CD4-positive, CD25-positive, alpha-beta regulatory T cell (primary cell): ENCODE data around the gene MAP7D1. TPM values are rescaled to one million over a fixed set of nuclear protein-coding genes. Genes with fewer than 3 reads are reported as not detected.
A peak's percentile ranks its signal among the peaks of the same experiment; 100 is the strongest.
"Not testable (repeated sequence)": the region's sequence is repeated elsewhere in the genome, so short reads cannot be mapped to it uniquely, and the experiment has no call there.

ENCODE experiments used
- ATAC-seq, 2 donors: fragments of 150-1000 bp; cut with Tn5 transposase; one replicate each; pipeline ENCODE4 v1.10.0; 2021; ENCODE audit warnings: low read depth in 2 of 2, moderate number of reproducible peaks in 2 of 2, moderate library complexity in 1 of 2
- DNase-seq, 3 donors: peaks; one replicate each; pipeline versions ENCODE4 v3.0.0 to v3.0.0-alpha.2; 2012 to 2022; ENCODE audit warnings: mixed read lengths in 1 of 3
- H3K27ac ChIP-seq: one replicate; pipeline ENCODE4 v1.7.0; 2013; ENCODE audit warnings: mild to moderate bottlenecking, low read length; ENCODE audit not compliant: insufficient read depth, poor library complexity, severe bottlenecking
- H3K27me3 ChIP-seq: one replicate; pipeline ENCODE4 v1.7.0; 2013; ENCODE audit warnings: low read length; ENCODE audit not compliant: control insufficient read depth, insufficient read depth
- H3K36me3 ChIP-seq: one replicate; pipeline ENCODE4 v1.7.0; 2013; ENCODE audit warnings: mild to moderate bottlenecking, low read length, moderate library complexity; ENCODE audit not compliant: control insufficient read depth, insufficient read depth
- H3K4me1 ChIP-seq: 2 replicates; pipeline ENCODE4 v1.7.0; 2013; ENCODE audit warnings: mild to moderate bottlenecking, low read length; ENCODE audit not compliant: insufficient read depth, control insufficient read depth, poor library complexity, severe bottlenecking
- H3K4me3 ChIP-seq: one replicate; pipeline ENCODE4 v1.7.0; 2013; ENCODE audit warnings: low read depth, mild to moderate bottlenecking, low read length, moderate library complexity
- H3K9me3 ChIP-seq, 2 experiments: 1 replicate in 1 of 2; 2 replicates in 1 of 2; pipeline ENCODE4 v1.7.0; 2013; ENCODE audit warnings: low read length in 2 of 2, mild to moderate bottlenecking in 1 of 2, moderate library complexity in 1 of 2; ENCODE audit not compliant: control insufficient read depth in 2 of 2
- H3K27ac Mint-ChIP-seq, 3 donors: one replicate each; pipeline ENCODE4 v1.8.0; 2020 to 2022; ENCODE audit warnings: mild to moderate bottlenecking in 3 of 3, mixed read lengths in 3 of 3, moderate library complexity in 2 of 3
- H3K27me3 Mint-ChIP-seq: one replicate; pipeline ENCODE4 v1.8.0; 2022; ENCODE audit warnings: mild to moderate bottlenecking, mixed read lengths
- H3K36me3 Mint-ChIP-seq: one replicate; pipeline ENCODE4 v1.8.0; 2020; ENCODE audit warnings: mixed read lengths
- H3K4me1 Mint-ChIP-seq, 4 donors: one replicate each; pipeline ENCODE4 v1.8.0; 2020 to 2022; ENCODE audit warnings: mixed read lengths in 4 of 4, mild to moderate bottlenecking in 1 of 4
- H3K4me3 Mint-ChIP-seq, 4 donors: one replicate each; pipeline ENCODE4 v1.8.0; 2020 to 2022; ENCODE audit warnings: mild to moderate bottlenecking in 4 of 4, mixed read lengths in 4 of 4, moderate library complexity in 3 of 4
- H3K9me3 Mint-ChIP-seq, 7 donors: one replicate each; pipeline ENCODE4 v1.8.0; 2020 to 2022; ENCODE audit warnings: mixed read lengths in 7 of 7, mild to moderate bottlenecking in 3 of 7, moderate library complexity in 2 of 7
- polyA plus RNA-seq, 4 donors: library from polyadenylated mRNA; unstranded; fragments of 300-500 nt; fragmentation: Illumina TruSeq; gene quantifications; one replicate each; pipeline ENCODE4 v1.2.3, GENCODE V29; 2021
- total RNA-seq: library from RNA; stranded (reverse); gene quantifications from one replicate; pipeline ENCODE4 v1.2.3, GENCODE V29; 2022

Gene MAP7D1
- total and polyA plus RNA-seq, 5 donors from 2014 or later: 10.1 to 178 (median 13.8) TPM

- Histone ChIP-seq H3K4me3 (no peak overlapping the region), H3K9me3 (no peaks in the 10 kb centered on the region), H3K27ac (no peak overlapping the region), H3K27me3 (no peaks in the 10 kb centered on the region), H3K4me1 (peaks cover 1% of the 10 kb centered on the region), H3K36me3 (no peaks in the 10 kb centered on the region)
- Mint-ChIP-seq H3K4me3 (no peak overlapping the region), H3K27me3 (no peaks in the 10 kb centered on the region), H3K27ac (peak overlapping the region in 1 of 3 donors; percentile 5), H3K36me3 (no peaks in the 10 kb centered on the region), H3K4me1 (peaks cover 0 to 3% (median under 1%) of the 10 kb centered on the region in 4 donors), H3K9me3 (no peaks in the 10 kb centered on the region)
- ATAC-seq: no peak
- no peak for DNase-seq
These were observed 61.7 kb downstream of the MAP7D1 start for GRCh38 chr1:36217670-36218069.

DNA sequence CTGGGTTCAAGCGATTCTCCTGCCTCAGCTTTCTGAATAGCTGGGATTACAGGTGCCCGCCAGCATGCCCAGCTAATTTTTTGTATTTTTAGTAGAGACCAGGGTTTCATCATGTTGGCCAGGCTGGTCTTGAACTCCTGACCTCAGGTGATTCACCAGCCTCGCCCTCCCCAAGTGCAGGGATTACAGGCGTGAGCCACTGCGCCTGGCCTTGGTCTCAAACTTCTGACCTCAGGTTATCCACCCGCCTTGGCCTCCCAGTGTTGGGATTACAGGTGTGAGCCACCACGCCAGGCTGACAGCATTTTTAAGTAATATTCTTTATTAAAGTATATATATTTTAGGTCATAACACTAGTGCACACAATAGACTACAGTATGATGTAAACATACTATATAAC lies 65.9 kb downstream of the MAP7D1 start:
- not testable (repeated sequence) for H3K36me3 ChIP-seq, H3K9me3 Mint-ChIP-seq, H3K4me3 Mint-ChIP-seq, DNase-seq, H3K4me3 ChIP-seq, H3K27me3 Mint-ChIP-seq, H3K27me3 ChIP-seq, H3K27ac Mint-ChIP-seq, H3K9me3 ChIP-seq, ATAC-seq
- Histone ChIP-seq H3K27ac (peak overlapping the region; percentile 99), H3K4me1 (peaks cover 33% of the 10 kb centered on the region)
- Mint-ChIP-seq H3K4me1 (peaks cover 19 to 29% (median 20%) of the 10 kb centered on the region in 4 donors), H3K36me3 (peaks cover 11% of the 10 kb centered on the region)

DNA sequence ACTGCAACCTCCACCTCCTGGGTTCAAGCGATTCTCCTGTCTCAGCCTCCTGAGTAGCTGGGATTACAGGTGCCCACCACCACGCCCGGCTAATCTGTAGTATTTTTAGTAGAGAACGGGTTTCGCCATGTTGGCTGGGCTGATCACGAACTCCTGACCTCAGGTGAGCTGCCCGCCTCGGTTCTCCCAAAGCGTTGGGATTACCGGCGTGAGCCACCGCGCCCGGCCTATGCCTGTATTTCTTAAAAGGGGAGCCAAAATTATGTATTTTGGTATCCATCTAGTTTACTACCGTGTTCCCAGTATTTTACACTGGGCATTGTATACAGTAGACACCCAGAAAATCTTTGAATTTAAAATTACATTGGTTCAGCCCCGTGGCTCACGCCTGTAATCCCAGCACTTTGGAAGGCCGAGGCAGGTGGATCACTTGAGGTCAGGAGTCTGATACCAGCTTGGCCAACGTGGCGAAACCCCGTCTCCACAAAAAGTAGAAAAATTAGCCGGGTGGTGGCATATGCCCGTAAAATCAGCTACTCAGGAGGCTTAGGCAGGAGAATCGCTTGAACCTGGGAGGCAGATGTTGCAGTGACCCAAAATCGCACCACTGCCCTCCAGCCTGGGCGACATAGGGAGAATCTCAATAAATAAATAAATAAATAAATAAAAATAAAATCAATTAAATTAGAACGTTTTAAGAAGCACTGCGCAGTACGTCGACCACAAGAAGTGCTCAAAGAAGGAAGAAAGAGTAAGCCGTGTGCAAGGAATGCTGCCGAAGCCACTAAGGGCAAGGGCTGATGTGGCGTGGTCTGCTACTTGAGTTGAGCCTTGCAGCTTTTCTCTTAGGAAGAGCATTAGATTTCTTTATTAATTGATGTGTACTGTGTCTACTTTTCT lies 66.8 kb downstream of the MAP7D1 start:
- peaks cover 16% of the 10 kb centered on the region for H3K36me3 Mint-ChIP-seq
- no peak for DNase-seq
- Histone ChIP-seq H3K4me1 (peaks cover 38% of the 10 kb centered on the region), H3K27ac (peak overlapping the region; percentile 99), H3K9me3 (no peaks in the 10 kb centered on the region), H3K36me3 (peaks cover 7% of the 10 kb centered on the region), H3K4me3 (peak overlapping the region; percentile 97), H3K27me3 (no peaks in the 10 kb centered on the region)
- ATAC-seq: no peak
- H3K27ac Mint-ChIP-seq: peak overlapping the region; percentile 99 to 100 (median 99)
- peak overlapping the region; percentile 96 to 98 (median 98) for H3K4me3 Mint-ChIP-seq
- no peaks in the 10 kb centered on the region for H3K27me3 Mint-ChIP-seq
- H3K4me1 Mint-ChIP-seq: peaks cover 20 to 35% (median 24%) of the 10 kb centered on the region in 4 donors
- peaks cover 0 to 3% (median 0%) of the 10 kb centered on the region in 7 donors for H3K9me3 Mint-ChIP-seq

DNA sequence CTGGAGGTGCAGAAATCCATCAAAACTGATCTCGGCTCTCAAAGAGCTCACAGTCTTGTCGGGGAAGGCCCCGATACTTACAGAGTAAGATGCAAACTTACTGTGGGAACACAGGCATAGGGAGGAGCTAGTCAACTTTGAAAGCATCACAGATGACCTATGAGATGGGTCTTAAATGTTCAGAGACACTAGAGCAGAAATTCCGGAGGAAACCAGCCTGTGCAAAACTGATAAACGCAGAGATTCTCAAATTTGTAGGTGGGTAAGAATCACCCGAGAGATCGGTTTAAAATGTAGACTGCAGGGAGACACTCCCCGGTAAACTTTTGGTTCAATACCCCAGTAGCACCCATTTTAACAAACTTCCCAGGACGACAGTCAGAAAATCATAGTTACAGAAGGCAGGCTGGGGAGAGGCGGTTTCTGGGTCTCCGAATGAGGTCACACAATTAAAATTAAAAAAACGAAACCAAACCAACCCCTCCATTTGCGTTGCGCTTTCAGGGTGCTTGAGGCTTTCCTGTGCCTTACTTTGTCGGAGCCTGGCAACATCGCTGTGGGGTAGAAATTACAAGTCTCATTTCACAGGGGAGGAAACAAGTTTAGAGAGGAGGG lies 67.5 kb downstream of the MAP7D1 start:
- H3K9me3 Mint-ChIP-seq: peaks cover 0 to 3% (median 0%) of the 10 kb centered on the region in 7 donors
- Histone ChIP-seq H3K4me3 (peak overlapping the region; percentile 97), H3K27ac (peak overlapping the region; percentile 99), H3K9me3 (no peaks in the 10 kb centered on the region), H3K4me1 (peaks cover 42% of the 10 kb centered on the region), H3K27me3 (no peaks in the 10 kb centered on the region), H3K36me3 (peaks cover 7% of the 10 kb centered on the region)
- DNase-seq (peak in 2 of 3 donors; percentile 12 to 85), ATAC-seq (peak; percentile 7 to 13)
- peak overlapping the region; percentile 99 to 100 (median 99) for H3K27ac Mint-ChIP-seq
- peak overlapping the region; percentile 96 to 98 (median 98) for H3K4me3 Mint-ChIP-seq
- no peaks in the 10 kb centered on the region for H3K27me3 Mint-ChIP-seq
- H3K4me1 Mint-ChIP-seq: peaks cover 20 to 43% (median 24%) of the 10 kb centered on the region in 4 donors
- H3K36me3 Mint-ChIP-seq: peaks cover 16% of the 10 kb centered on the region

DNA sequence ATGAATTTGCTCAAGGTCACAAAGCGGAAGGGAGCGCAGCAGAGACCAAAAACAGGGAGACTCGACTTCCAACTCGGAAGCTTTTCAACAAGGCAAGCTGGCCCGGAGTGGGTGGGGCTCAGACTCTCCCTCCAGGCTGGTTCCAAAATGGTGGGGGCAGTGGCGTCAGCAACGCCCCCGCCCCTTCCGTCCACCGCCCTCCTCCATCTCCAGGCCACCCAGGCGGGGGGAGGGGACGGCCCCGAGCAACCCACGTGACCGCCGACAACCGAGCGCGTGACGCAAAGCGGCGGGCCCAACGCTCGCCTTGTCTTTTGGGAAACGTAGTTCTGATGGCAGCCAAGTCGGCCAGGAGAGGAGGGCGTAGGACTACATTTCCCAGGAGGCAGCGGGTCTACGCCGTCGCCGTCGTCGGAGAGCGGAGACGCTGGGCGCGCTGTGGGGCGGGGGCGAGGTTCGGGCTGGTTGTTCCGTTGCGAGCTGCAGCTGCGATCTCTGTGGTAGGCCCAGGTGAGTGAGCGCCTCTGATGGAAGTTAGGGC lies 68.1 kb downstream of the MAP7D1 start, which contains the start of gene THRAP3:
Gene THRAP3, plus strand, starts transcription at position 448 of the 541 bp plus-strand sequence. CDS start 58,121 bp downstream, outside the sequence.
- Histone ChIP-seq H3K4me1 (peaks cover 46% of the 10 kb centered on the region), H3K27ac (peak within 1 kb of the TSS; percentile 99), H3K27me3 (no peaks in the 10 kb centered on the region), H3K4me3 (peak within 1 kb of the TSS; percentile 97), H3K36me3 (peaks cover 7% of the 10 kb centered on the region), H3K9me3 (no peaks in the 10 kb centered on the region)
- peaks cover 0 to 3% (median 0%) of the 10 kb centered on the region in 7 donors for H3K9me3 Mint-ChIP-seq
- H3K36me3 Mint-ChIP-seq: peaks cover 16% of the 10 kb centered on the region
- H3K4me3 Mint-ChIP-seq: peak within 1 kb of the TSS; percentile 96 to 98 (median 98)
- ATAC-seq (peak; percentile 93 to 96), DNase-seq (peak; percentile 100)
- H3K4me1 Mint-ChIP-seq: peaks cover 20 to 46% (median 24%) of the 10 kb centered on the region in 4 donors
- no peaks in the 10 kb centered on the region for H3K27me3 Mint-ChIP-seq
- peak within 1 kb of the TSS; percentile 99 to 100 (median 99) for H3K27ac Mint-ChIP-seq

GRCh38 chr1:36224537-36225282 lies 68.8 kb downstream of the MAP7D1 start:
- Mint-ChIP-seq H3K4me1 (peaks cover 20 to 46% (median 24%) of the 10 kb centered on the region in 4 donors), H3K27me3 (no peaks in the 10 kb centered on the region), H3K9me3 (peaks cover 0 to 3% (median 0%) of the 10 kb centered on the region in 7 donors), H3K36me3 (peaks cover 16% of the 10 kb centered on the region), H3K27ac (peak overlapping the region; percentile 99 to 100 (median 99)), H3K4me3 (peak overlapping the region; percentile 96 to 98 (median 98))
- H3K27me3 ChIP-seq: no peaks in the 10 kb centered on the region
- H3K9me3 ChIP-seq: no peaks in the 10 kb centered on the region
- peak overlapping the region; percentile 99 for H3K27ac ChIP-seq
- H3K4me1 ChIP-seq: peaks cover 46% of the 10 kb centered on the region
- DNase-seq (no peak), ATAC-seq (peak; percentile 35)
- H3K36me3 ChIP-seq: peaks cover 10% of the 10 kb centered on the region
- peak overlapping the region; percentile 89 for H3K4me3 ChIP-seq
